HEK293T (cell line): ENCODE data around the gene KRT75.

Experiments
- BHLHE40 ChIP-seq: fragments of 450-650 bp; IDR thresholded peaks from 2 replicates; pipeline ENCODE4 v1.6.1; 2016; ENCODE audit warnings: mild to moderate bottlenecking, moderate library complexity, borderline replicate concordance
- CTBP1 ChIP-seq: fragments of 450-650 bp; IDR thresholded peaks from 2 replicates; pipeline ENCODE4 v1.6.1; 2016; ENCODE audit warnings: borderline replicate concordance
- FOXA1 ChIP-seq: fragments of 450-650 bp; IDR thresholded peaks from 2 replicates; pipeline ENCODE4 v1.6.1; 2016; ENCODE audit warnings: mild to moderate bottlenecking
- FOXM1 ChIP-seq: fragments of 450-650 bp; IDR thresholded peaks from 2 replicates; pipeline ENCODE4 v1.6.1; 2017; ENCODE audit warnings: mild to moderate bottlenecking, borderline replicate concordance
- HDGF ChIP-seq: fragments of 450-650 bp; IDR thresholded peaks from 2 replicates; pipeline ENCODE4 v1.6.1; 2017; ENCODE audit warnings: antibody characterized with exemption, borderline replicate concordance
- TARDBP ChIP-seq: fragments of 450-650 bp; IDR thresholded peaks from 2 replicates; pipeline ENCODE4 v1.6.1; 2016

DNA sequence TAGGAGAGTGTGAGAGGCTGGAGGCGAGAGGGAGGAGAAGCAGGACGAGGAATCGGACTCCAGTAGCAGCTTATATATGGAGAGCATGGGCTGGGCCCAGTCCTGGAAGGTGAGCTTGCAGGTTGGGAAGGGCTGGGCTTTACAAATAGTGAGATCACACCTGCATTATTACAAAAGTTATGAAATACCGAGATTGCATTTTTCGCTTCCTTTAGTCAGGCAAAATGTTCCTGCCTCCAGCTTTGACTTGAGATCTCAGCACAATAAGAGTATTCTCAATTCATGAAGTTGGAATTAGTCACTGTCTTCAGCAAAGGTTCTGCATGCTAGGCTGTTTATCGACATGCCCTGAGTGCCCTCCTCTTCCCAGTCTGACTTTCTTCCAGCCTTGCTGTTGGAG, 17.9 kb upstream of the KRT75 start, which contains the start of gene KRT6B:
- TF ChIP-seq TARDBP = no peak
- no peak for TF ChIP-seq HDGF
- TF ChIP-seq FOXM1 = no peak
- TF ChIP-seq FOXA1 = no peak
- no peak for TF ChIP-seq BHLHE40
- no peak for TF ChIP-seq CTBP1
